ENCODE data around the gene ENTR1.

ENTR1 gene

GRCh38 chr9:136424750-136425362 lies 14.4 kb upstream of the ENTR1 start:
- H3K27me3 ChIP-seq (replicated peaks; ENCODE audit: control insufficient read depth, insufficient read depth, low read length) = no peaks in the 10 kb centered on the region
- TF ChIP-seq, protein P1, sequence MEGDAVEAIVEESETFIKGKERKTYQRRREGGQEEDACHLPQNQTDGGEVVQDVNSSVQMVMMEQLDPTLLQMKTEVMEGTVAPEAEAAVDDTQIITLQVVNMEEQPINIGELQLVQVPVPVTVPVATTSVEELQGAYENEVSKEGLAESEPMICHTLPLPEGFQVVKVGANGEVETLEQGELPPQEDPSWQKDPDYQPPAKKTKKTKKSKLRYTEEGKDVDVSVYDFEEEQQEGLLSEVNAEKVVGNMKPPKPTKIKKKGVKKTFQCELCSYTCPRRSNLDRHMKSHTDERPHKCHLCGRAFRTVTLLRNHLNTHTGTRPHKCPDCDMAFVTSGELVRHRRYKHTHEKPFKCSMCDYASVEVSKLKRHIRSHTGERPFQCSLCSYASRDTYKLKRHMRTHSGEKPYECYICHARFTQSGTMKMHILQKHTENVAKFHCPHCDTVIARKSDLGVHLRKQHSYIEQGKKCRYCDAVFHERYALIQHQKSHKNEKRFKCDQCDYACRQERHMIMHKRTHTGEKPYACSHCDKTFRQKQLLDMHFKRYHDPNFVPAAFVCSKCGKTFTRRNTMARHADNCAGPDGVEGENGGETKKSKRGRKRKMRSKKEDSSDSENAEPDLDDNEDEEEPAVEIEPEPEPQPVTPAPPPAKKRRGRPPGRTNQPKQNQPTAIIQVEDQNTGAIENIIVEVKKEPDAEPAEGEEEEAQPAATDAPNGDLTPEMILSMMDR (IDR thresholded peaks at IDR 0.05; ENCODE audit: insufficient read depth, low read length, poor library complexity, severe bottlenecking) = no peak
- DNase-seq (ENCODE audit: extremely low read depth, insufficient read length) = no peak
- peaks cover 17% of the 10 kb centered on the region for H3K36me3 ChIP-seq (ENCODE audit: control insufficient read depth, insufficient read depth, low read length)
- H3K4me3 ChIP-seq (replicated peaks; ENCODE audit: low read depth, low read length) = no peak overlapping the region

DNA sequence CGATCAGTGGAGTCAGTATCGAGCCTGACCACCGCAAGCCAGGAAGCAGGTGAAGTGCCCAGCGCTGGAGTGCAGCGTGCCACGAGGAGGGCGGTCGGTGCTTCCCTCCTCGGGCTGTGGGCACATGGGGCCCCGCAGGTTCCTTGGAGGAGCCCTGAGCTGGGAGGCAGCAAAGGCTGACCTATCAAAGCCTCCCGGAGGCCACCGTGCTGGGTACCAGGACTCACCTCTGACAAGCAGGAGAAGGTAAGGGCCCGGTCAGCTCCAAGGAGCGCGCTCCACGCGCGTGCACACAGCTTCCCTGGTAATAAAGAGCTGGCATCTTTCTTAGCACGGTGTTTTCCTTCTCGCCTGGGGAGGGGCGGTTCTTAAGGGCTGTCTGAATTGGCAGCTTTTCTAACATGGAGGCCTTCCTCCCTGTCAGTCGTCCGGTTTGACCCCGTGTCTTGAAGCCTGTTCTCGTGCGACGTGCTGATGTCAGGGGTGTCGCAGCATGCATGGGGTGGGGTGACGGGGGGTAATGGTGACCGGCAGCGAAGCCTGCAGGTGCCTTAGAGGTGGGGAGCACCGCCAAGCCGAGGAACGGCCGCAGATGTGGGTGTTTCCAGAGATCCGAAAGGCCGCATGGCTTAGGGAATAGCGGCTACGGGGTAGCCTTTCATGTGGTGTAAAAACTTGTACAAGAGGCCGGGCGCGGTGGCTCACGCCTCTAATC lies 13.2 kb upstream of the ENTR1 start:
- Histone ChIP-seq H3K4me3 (replicated peaks; ENCODE audit: low read depth, low read length) (no peak overlapping the region), H3K36me3 (ENCODE audit: control insufficient read depth, insufficient read depth, low read length) (peaks cover 20% of the 10 kb centered on the region), H3K27me3 (replicated peaks; ENCODE audit: control insufficient read depth, insufficient read depth, low read length) (no peaks in the 10 kb centered on the region)
- DNase-seq (ENCODE audit: extremely low read depth, insufficient read length) = no peak
- TF ChIP-seq, protein P1 (IDR thresholded peaks at IDR 0.05; ENCODE audit: insufficient read depth, low read length, poor library complexity, severe bottlenecking) = no peak

GRCh38 chr9:136422876-136423275 lies 12.5 kb upstream of the ENTR1 start:
- Histone ChIP-seq H3K4me3 (replicated peaks; ENCODE audit: low read depth, low read length) (no peak overlapping the region), H3K27me3 (replicated peaks; ENCODE audit: control insufficient read depth, insufficient read depth, low read length) (no peaks in the 10 kb centered on the region), H3K36me3 (ENCODE audit: control insufficient read depth, insufficient read depth, low read length) (peaks cover 25% of the 10 kb centered on the region)
- no peak for DNase-seq (ENCODE audit: extremely low read depth, insufficient read length)
- TF ChIP-seq, protein P1 (IDR thresholded peaks at IDR 0.05; ENCODE audit: insufficient read depth, low read length, poor library complexity, severe bottlenecking) = no peak

GRCh38 chr9:136421791-136422190 lies 11.4 kb upstream of the ENTR1 start:
- no peak for DNase-seq (ENCODE audit: extremely low read depth, insufficient read length)
- Histone ChIP-seq H3K36me3 (ENCODE audit: control insufficient read depth, insufficient read depth, low read length) (peaks cover 30% of the 10 kb centered on the region), H3K4me3 (replicated peaks; ENCODE audit: low read depth, low read length) (no peak overlapping the region), H3K27me3 (replicated peaks; ENCODE audit: control insufficient read depth, insufficient read depth, low read length) (no peaks in the 10 kb centered on the region)
- TF ChIP-seq, protein P1 (IDR thresholded peaks at IDR 0.05; ENCODE audit: insufficient read depth, low read length, poor library complexity, severe bottlenecking) = no peak

GRCh38 chr9:136419092-136419420 lies 8.6 kb upstream of the ENTR1 start:
- peaks cover 43% of the 10 kb centered on the region for H3K36me3 ChIP-seq (ENCODE audit: control insufficient read depth, insufficient read depth, low read length)

More at GRCh38 chr9:136419092-136419420, 8.6 kb upstream of the ENTR1 start:
- TF ChIP-seq, protein P1 (IDR thresholded peaks at IDR 0.05; ENCODE audit: insufficient read depth, low read length, poor library complexity, severe bottlenecking) = no peak
- H3K4me3 ChIP-seq (replicated peaks; ENCODE audit: low read depth, low read length) = no peak overlapping the region
- DNase-seq (ENCODE audit: extremely low read depth, insufficient read length) = no peak
- H3K27me3 ChIP-seq (replicated peaks; ENCODE audit: control insufficient read depth, insufficient read depth, low read length) = no peaks in the 10 kb centered on the region
